Measurements from ENCODE around the gene ARMC6. TPM values are rescaled to one million over a fixed set of nuclear protein-coding genes. Genes with fewer than 3 reads are reported as not detected.

Gene ARMC6
- total and polyA plus RNA-seq, 2 of the 13 experiments (the other 11 are each of a cell fraction or from before 2014, with no cell fraction given) = 16.2 to 36.8 TPM

DNA sequence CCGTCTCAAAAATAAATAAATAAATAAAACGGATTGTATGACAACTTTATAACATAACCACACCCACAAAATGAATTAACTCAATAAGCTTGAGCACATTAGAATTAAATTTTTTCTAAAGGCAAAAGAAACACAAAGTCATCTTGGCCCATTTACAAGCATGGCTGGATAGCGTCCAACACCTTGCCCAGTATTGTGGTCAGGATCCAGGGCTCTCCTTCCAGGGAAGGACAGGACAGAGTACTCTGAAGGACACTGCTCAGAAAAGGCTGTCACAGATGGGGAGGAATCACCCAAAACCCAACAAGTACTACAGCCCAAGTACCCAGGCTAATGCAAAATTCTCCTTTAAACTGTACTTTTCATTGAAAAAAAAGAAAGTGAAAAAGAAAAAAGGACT lies 27.2 kb upstream of the ARMC6 start:
- FAIRE-seq (no peak), DNase-seq (ENCODE audit: low spot score) (no peak), ATAC-seq (no peak)
- Histone ChIP-seq H3K4me3 (replicated peaks in 1 of 3; ENCODE audit: insufficient read depth in 1 of 3, low read depth in 2 of 3, low read length in 3 of 3) (no peak overlapping the region), H3K4me2 (ENCODE audit: low read depth, low read length) (no peak overlapping the region), H3K36me3 (replicated peaks in 1 of 2; ENCODE audit: control insufficient read depth in 1 of 2, insufficient read depth in 2 of 2, low read length in 2 of 2) (peaks cover 40 to 85% of the 10 kb centered on the region in 2 experiments), H3K9me3 (ENCODE audit: low read length) (no peaks in the 10 kb centered on the region), H3K27me3 (ENCODE audit: control insufficient read depth in 1 of 2, insufficient read depth in 2 of 2, low read length in 2 of 2) (no peaks in the 10 kb centered on the region), H3K79me2 (ENCODE audit: insufficient read depth, low read length) (no peaks in the 10 kb centered on the region), H4K20me1 (ENCODE audit: insufficient read depth, low read length) (no peaks in the 10 kb centered on the region), H3K4me1 (ENCODE audit: insufficient read depth, low read length) (no peaks in the 10 kb centered on the region), H3K9ac (ENCODE audit: insufficient read depth, low read depth, low read length) (no peak overlapping the region), H3K27ac (ENCODE audit: extremely low read length, insufficient read depth, low read length) (no peak overlapping the region), H2AFZ (ENCODE audit: low read length) (no peak overlapping the region)
- ChIA-PET POLR2A (no interaction called here), CTCF (ENCODE audit: low intra/inter-chr PET ratio, low total read pairs) (no interaction called here)
- in situ Hi-C loops (cut with HindIII; ENCODE audit: extremely low pct_ligation_motif_present, low pct_unique_long_range_greater_than_20kb) = no loop called here
- no TSS peak for BruUV-seq (replicated peaks)
- intact Hi-C loops (cut with micrococcal nuclease; ENCODE audit: unreplicated experiment) = loop anchor here (2.0 kb wide), 1 partner anchor 19 kb away; no protein-coding TSS in a partner anchor
- TF ChIP-seq ZFP41 (CRISPR knock-in tag; IDR thresholded peaks at IDR 0.05; ENCODE audit: borderline replicate concordance) (no peak), ZNF777 (CRISPR knock-in tag; IDR thresholded peaks at IDR 0.05) (no peak), PHF8 (CRISPR knock-in tag; IDR thresholded peaks at IDR 0.05) (no peak), NCOA5 (CRISPR knock-in tag; IDR thresholded peaks at IDR 0.05) (no peak), TAF1 (CRISPR knock-in tag; IDR thresholded peaks at IDR 0.05) (no peak), SOX6 (IDR thresholded peaks at IDR 0.05) (no peak), SOX6 (CRISPR knock-in tag; IDR thresholded peaks at IDR 0.05) (no peak), MLLT10 (CRISPR knock-in tag; IDR thresholded peaks at IDR 0.05) (no peak), YY1 (IDR thresholded peaks at IDR 0.05; ENCODE audit: insufficient read depth, insufficient replicate concordance, low read depth, low read length) (no peak), ELF3 (CRISPR knock-in tag; IDR thresholded peaks at IDR 0.05) (no peak), ATF1 (CRISPR knock-in tag; IDR thresholded peaks at IDR 0.05) (no peak)
- TF ChIP-seq, protein P1, sequence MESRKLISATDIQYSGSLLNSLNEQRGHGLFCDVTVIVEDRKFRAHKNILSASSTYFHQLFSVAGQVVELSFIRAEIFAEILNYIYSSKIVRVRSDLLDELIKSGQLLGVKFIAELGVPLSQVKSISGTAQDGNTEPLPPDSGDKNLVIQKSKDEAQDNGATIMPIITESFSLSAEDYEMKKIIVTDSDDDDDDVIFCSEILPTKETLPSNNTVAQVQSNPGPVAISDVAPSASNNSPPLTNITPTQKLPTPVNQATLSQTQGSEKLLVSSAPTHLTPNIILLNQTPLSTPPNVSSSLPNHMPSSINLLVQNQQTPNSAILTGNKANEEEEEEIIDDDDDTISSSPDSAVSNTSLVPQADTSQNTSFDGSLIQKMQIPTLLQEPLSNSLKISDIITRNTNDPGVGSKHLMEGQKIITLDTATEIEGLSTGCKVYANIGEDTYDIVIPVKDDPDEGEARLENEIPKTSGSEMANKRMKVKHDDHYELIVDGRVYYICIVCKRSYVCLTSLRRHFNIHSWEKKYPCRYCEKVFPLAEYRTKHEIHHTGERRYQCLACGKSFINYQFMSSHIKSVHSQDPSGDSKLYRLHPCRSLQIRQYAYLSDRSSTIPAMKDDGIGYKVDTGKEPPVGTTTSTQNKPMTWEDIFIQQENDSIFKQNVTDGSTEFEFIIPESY (CRISPR knock-in tag; IDR thresholded peaks at IDR 0.05) = no peak
- TF ChIP-seq, protein P2, sequence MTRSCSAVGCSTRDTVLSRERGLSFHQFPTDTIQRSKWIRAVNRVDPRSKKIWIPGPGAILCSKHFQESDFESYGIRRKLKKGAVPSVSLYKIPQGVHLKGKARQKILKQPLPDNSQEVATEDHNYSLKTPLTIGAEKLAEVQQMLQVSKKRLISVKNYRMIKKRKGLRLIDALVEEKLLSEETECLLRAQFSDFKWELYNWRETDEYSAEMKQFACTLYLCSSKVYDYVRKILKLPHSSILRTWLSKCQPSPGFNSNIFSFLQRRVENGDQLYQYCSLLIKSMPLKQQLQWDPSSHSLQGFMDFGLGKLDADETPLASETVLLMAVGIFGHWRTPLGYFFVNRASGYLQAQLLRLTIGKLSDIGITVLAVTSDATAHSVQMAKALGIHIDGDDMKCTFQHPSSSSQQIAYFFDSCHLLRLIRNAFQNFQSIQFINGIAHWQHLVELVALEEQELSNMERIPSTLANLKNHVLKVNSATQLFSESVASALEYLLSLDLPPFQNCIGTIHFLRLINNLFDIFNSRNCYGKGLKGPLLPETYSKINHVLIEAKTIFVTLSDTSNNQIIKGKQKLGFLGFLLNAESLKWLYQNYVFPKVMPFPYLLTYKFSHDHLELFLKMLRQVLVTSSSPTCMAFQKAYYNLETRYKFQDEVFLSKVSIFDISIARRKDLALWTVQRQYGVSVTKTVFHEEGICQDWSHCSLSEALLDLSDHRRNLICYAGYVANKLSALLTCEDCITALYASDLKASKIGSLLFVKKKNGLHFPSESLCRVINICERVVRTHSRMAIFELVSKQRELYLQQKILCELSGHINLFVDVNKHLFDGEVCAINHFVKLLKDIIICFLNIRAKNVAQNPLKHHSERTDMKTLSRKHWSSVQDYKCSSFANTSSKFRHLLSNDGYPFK (CRISPR knock-in tag; IDR thresholded peaks at IDR 0.05; ENCODE audit: borderline replicate concordance) = no peak
- TF ChIP-seq, protein P3, sequence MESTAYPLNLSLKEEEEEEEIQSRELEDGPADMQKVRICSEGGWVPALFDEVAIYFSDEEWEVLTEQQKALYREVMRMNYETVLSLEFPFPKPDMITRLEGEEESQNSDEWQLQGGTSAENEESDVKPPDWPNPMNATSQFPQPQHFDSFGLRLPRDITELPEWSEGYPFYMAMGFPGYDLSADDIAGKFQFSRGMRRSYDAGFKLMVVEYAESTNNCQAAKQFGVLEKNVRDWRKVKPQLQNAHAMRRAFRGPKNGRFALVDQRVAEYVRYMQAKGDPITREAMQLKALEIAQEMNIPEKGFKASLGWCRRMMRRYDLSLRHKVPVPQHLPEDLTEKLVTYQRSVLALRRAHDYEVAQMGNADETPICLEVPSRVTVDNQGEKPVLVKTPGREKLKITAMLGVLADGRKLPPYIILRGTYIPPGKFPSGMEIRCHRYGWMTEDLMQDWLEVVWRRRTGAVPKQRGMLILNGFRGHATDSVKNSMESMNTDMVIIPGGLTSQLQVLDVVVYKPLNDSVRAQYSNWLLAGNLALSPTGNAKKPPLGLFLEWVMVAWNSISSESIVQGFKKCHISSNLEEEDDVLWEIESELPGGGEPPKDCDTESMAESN (CRISPR knock-in tag; conservative IDR thresholded peaks at IDR 0.05) = no peak
- WGBS (ENCODE audit: low lambda C conversion rate) = 97% methylated on average over 3 of the region's 3 CpGs

Data from HepG2 (cell line).